GM08714 (cell line): Measurements from ENCODE around the gene GPR137B.

ENCODE experiments used
- H3K4me3 ChIP-seq: fragments of 200-500 bp; sonication (Bioruptor generic); 2 replicates; pipeline ENCODE4 v1.5.1; 2014; ENCODE audit warnings: mild to moderate bottlenecking, low read length, inconsistent platforms
- ZNF274 ChIP-seq: IDR thresholded peaks from 2 replicates; pipeline ENCODE4 v1.6.1; 2012; ENCODE audit warnings: mild to moderate bottlenecking, low read depth, low read length

GPR137B gene

DNA sequence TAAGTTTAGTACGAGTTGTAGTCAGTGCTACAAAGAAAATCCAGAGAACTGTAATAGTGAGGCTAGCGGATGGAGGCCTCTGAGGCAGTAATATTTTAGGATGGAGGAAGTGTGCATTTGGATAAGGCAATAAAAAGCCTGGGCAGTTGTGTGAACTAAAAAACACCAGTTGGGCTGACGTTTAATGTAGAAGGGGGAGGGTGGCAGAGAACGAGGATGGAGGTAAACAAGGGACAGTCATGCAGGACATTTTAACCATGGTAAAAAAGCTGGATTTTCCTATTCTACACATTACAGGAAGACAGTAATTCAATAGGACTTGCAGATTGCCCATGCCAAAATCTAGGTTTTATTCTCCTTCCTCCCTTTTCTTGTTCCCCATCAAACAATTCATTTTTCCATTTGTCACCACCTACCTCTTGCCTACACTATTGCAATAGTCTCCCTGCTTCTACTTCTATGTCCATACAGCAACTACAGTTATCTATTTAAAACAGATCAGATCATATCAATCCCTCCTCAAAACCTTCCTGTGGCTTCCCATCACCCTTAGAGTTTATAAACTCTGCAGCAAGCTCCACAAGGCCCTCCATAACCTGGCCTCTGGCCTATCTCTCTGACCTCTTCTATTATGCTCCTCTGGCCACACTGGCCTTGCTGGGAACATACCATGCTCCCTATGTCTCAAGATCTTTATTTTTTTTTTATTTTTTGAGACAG, 111.7 kb downstream of the GPR137B start:
- TF ChIP-seq ZNF274: no peak
- no peak overlapping the region for H3K4me3 ChIP-seq

GRCh38 chr1:236257216-236257615, 114.9 kb downstream of the GPR137B start:
- H3K4me3 ChIP-seq: no peak overlapping the region
- no peak for TF ChIP-seq ZNF274

DNA sequence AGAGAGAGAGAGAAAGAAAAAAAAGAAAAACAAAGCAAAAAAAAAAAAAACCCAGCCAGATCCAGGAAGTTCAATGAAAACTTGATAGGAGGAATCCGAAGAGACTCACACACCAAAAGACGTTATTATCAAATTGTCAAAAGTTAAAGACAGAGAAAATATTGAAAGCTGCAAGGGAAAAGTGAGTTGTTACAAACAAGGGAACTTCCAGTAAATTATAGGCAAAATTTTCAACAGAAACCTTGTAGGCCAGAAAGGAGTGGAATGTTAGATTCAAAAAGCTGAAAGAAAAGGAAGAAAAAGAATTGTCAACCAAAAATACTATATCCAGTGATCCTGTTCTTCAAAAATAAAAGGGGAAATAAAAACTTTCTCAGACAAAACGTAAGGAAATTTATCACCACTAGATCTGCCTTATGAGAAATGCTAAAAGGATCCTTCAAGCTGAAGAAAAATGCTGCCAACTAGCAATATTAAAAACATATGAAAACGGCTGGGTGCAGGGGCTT, 115.8 kb downstream of the GPR137B start:
- no peak for TF ChIP-seq ZNF274
- no peak overlapping the region for H3K4me3 ChIP-seq
